ENCODE data around the gene TMUB2.
"Not testable (repeated sequence)": the region's sequence is repeated elsewhere in the genome, so short reads cannot be mapped to it uniquely, and the experiment has no call there.

DNA sequence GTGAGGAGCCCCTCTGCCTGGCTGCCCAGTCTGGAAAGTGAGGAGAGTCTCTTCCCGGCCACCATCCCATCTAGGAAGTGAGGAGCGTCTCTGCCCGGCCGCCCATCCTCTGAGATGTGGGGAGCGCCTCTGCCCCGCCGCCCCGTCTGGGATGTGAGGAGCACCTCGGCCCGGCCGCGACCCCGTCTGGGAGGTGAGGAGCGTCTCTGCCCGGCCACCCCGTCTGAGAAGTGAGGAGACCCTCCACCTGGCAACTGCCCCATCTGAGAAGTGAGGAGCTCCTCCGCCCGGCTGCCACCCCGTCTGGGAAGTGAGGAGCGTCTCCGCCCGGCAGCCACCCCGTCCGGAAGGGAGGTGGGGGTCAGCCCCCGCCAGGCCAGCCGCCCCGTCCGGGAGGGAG lies 51.1 kb downstream of the TMUB2 start:
- not testable (repeated sequence) for TF ChIP-seq EZH2phosphoT487 (conservative IDR thresholded peaks at IDR 0.05; ENCODE audit: low read length)
- TF ChIP-seq, protein P1, sequence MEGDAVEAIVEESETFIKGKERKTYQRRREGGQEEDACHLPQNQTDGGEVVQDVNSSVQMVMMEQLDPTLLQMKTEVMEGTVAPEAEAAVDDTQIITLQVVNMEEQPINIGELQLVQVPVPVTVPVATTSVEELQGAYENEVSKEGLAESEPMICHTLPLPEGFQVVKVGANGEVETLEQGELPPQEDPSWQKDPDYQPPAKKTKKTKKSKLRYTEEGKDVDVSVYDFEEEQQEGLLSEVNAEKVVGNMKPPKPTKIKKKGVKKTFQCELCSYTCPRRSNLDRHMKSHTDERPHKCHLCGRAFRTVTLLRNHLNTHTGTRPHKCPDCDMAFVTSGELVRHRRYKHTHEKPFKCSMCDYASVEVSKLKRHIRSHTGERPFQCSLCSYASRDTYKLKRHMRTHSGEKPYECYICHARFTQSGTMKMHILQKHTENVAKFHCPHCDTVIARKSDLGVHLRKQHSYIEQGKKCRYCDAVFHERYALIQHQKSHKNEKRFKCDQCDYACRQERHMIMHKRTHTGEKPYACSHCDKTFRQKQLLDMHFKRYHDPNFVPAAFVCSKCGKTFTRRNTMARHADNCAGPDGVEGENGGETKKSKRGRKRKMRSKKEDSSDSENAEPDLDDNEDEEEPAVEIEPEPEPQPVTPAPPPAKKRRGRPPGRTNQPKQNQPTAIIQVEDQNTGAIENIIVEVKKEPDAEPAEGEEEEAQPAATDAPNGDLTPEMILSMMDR (IDR thresholded peaks at IDR 0.05; ENCODE audit: insufficient read depth, low read length, poor library complexity, severe bottlenecking), result not testable (repeated sequence)

Measured in SU-DHL-6 (cell line).